Measurements from ENCODE around the gene COLEC11.

The COLEC11 gene

DNA sequence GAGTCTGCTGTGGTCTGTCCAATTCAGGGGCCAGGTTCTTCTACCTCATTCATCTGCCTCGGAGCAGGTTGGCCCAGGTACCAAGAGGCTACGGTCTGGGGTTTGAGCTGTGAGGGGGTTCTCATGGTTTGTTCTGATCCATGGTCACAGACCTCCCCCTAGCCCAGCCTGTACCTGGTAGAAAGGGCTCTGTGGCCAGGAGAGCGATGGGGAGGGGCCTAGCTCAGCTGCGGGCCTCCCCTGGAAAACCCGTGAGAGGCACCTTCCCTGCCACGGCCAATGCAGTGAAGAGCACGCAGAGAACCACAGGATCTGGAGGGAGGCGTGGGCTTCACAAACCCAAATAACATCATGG, 43.5 kb downstream of the COLEC11 start:
- no peak for TF ChIP-seq ZFX (IDR thresholded peaks at IDR 0.05)
- TF ChIP-seq, protein P1, sequence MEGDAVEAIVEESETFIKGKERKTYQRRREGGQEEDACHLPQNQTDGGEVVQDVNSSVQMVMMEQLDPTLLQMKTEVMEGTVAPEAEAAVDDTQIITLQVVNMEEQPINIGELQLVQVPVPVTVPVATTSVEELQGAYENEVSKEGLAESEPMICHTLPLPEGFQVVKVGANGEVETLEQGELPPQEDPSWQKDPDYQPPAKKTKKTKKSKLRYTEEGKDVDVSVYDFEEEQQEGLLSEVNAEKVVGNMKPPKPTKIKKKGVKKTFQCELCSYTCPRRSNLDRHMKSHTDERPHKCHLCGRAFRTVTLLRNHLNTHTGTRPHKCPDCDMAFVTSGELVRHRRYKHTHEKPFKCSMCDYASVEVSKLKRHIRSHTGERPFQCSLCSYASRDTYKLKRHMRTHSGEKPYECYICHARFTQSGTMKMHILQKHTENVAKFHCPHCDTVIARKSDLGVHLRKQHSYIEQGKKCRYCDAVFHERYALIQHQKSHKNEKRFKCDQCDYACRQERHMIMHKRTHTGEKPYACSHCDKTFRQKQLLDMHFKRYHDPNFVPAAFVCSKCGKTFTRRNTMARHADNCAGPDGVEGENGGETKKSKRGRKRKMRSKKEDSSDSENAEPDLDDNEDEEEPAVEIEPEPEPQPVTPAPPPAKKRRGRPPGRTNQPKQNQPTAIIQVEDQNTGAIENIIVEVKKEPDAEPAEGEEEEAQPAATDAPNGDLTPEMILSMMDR (conservative IDR thresholded peaks at IDR 0.05), result no peak
- H3K27ac ChIP-seq, result no peak overlapping the region

DNA sequence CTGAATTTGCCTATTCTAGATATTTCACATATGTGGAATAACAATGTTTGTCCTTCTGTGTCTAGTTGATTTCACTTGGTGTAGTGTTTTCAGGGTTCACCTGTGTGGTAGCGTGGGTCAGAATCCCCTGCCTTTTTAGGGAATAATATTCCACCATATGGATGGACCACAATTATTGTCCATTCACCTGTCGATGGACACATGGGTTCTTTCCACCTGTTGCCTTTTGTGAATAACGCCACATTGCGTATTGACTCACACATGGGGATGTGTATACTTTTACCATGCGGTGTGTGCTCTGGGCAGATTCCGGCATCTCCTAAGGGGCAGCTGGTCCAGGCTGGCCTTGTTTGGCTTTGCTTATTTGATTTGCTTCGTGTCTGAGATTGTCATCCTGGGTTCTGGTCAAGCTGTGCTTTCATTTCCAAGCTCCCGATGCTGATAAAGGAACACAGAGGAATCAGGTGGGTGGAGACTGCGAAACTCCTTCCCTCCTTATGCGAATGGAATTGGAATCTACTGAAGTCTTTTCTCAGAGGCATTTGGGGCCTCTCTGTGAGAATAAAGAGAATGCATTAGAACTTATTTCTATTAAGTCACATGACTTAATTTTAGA, 44.2 kb downstream of the COLEC11 start:
- no peak for TF ChIP-seq ZFX (IDR thresholded peaks at IDR 0.05)
- TF ChIP-seq, protein P1 (conservative IDR thresholded peaks at IDR 0.05), result no peak
- no peak overlapping the region for H3K27ac ChIP-seq

DNA sequence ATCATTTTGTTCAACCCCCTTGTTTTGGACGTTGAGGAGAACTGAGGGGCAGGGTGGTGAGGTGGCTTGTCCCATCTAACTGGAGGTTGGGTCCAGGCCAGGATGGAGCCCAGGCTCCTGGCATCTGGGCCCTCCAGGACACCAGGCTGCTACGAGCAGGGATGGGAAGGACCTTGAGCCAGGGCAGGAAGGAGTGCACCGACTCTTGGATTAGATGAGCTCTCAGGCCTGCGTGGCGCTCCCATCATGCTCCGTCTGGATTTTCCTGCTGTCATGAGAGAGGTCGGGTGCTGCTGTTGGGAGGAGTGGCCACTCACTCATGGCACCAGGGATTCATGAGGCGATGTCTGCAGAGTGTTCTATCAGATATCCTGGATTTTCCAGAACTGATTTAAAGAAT, 44.7 kb downstream of the COLEC11 start:
- TF ChIP-seq, protein P1 (conservative IDR thresholded peaks at IDR 0.05), result no peak
- TF ChIP-seq ZFX (IDR thresholded peaks at IDR 0.05), result no peak
- no peak overlapping the region for H3K27ac ChIP-seq

DNA sequence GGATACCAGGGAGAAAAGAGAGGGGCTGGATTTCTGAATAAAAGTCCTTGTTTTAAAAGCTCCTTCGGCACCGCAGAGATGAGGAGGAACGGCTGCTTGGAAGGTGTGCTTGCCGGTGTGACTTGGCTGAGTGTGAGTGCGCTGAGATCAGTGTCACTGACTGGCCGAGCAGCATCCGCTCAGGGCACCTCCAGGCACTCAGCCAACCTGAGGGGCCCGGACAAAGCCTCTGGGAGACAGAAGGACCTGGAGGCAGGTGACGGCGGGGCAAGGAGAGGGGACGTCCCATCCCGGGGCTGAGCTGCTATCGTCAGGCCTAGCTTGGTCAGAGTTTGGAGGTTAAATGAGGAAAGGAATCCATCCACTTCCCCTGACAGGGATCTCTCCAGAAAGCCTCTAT, 46.3 kb downstream of the COLEC11 start:
- no peak overlapping the region for H3K27ac ChIP-seq
- no peak for TF ChIP-seq ZFX (IDR thresholded peaks at IDR 0.05)
- TF ChIP-seq, protein P1 (conservative IDR thresholded peaks at IDR 0.05), result no peak

DNA sequence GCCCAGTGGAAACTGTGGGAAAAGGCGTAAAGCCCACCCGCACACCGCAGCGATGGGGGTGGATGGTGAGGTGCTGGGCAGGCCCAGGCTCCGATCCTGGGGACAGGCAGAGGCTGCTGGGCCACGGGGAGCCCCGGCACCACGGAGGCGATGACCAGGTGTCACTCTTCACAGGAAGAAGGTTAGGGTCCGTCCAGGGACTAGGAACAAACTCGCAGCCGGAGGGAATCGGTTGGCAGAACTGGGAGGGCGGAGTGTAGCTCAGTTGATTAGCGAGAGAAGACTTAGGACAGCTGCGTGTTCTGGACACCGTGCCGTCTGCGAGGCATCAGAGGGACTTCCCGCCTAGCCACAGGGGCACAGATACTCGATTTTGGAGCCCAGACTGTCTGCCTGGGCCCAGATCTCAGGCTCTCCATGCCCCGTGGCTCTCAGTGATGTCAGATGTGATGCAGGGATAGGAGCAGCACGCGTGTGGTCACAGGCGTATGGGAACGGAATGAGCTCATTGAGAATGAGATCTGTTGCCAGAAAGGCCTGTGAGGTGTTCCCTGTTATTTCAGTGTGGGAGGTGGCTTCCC, 47.0 kb downstream of the COLEC11 start:
- TF ChIP-seq, protein P1 (conservative IDR thresholded peaks at IDR 0.05), result no peak
- TF ChIP-seq ZFX (IDR thresholded peaks at IDR 0.05), result no peak

DNA sequence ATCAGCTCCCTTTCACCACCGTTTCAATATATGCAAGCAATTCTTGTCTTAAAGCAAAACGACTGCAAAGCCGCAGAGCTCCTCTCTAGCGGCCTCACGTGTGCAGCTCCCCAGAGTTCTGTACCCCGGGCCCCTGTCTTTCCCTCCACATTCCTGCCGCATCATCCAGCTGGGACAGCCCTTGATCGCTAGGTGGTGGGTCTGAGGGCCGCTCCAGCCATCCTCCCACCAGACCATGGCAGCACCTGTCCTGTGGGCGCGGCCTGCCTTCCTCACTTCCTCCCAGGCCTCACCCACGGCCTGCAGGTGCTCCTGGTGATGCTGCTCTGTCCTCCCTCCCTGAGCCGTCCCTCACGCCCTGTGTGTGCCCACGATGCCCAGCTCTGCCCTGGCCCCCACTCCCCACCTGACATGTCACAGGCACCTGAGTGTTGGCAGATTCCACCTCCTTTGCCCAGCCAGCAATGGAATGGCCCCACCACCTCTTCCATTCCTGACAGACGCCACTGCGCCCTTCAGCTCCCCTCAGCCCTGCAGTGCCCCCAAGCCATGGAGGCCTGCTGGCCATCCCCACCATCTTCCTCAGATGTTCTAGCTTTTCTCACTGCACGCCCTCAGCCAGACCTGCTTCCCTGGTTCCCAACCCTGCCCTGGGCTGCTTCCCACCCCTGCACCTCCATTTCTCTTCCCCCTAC, 47.8 kb downstream of the COLEC11 start:
- no peak for TF ChIP-seq ZFX (IDR thresholded peaks at IDR 0.05)
- TF ChIP-seq, protein P1 (conservative IDR thresholded peaks at IDR 0.05), result no peak
- H3K27ac ChIP-seq, result no peak overlapping the region

More for the DNA sequence above, 47.0 kb downstream of the COLEC11 start:
- H3K27ac ChIP-seq, result no peak overlapping the region

All from C4-2B (cell line).